ENCODE results near the gene NFIC.
"Not testable (repeated sequence)": the region's sequence is repeated elsewhere in the genome, so short reads cannot be mapped to it uniquely, and the experiment has no call there.

DNA sequence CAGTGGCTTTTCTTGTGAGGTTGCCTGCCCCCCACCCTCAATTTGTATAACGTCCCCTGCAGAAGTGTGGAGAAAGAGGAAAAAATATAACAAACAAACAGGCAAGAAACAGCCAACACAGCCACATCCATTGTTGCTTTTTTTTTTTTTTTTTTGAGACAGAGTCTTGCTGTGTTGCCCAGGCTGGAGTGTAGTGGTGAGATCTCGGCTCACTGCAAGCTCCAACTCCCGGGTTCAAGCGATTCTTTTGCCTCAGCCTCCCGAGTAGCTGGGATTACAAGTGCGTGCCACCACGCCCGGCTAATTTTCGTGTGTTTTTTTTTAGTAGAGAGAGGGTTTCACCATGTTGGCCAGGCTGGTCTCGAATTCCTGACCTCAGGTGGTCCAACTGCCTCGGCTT, 17.9 kb upstream of the NFIC start:
- TF ChIP-seq, protein P1, sequence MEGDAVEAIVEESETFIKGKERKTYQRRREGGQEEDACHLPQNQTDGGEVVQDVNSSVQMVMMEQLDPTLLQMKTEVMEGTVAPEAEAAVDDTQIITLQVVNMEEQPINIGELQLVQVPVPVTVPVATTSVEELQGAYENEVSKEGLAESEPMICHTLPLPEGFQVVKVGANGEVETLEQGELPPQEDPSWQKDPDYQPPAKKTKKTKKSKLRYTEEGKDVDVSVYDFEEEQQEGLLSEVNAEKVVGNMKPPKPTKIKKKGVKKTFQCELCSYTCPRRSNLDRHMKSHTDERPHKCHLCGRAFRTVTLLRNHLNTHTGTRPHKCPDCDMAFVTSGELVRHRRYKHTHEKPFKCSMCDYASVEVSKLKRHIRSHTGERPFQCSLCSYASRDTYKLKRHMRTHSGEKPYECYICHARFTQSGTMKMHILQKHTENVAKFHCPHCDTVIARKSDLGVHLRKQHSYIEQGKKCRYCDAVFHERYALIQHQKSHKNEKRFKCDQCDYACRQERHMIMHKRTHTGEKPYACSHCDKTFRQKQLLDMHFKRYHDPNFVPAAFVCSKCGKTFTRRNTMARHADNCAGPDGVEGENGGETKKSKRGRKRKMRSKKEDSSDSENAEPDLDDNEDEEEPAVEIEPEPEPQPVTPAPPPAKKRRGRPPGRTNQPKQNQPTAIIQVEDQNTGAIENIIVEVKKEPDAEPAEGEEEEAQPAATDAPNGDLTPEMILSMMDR (IDR thresholded peaks at IDR 0.05): not testable (repeated sequence)
- TF ChIP-seq EP300, POLR2A, POLR2AphosphoS5 (IDR thresholded peaks at IDR 0.05): not testable (repeated sequence)

Data from gastroesophageal sphincter (tissue), 3 donors.